GM12872 (cell line): ENCODE data around the gene PDE1C.
A peak's percentile ranks its signal among the peaks of the same experiment; 100 is the strongest.

Source experiments
- TF ChIP-seq, protein P1 (sequence below): IDR thresholded peaks from 3 replicates; pipeline ENCODE4 v1.5.1; 2011; ENCODE audit warnings: low read depth, mild to moderate bottlenecking, low read length, moderate library complexity; ENCODE audit not compliant: insufficient read depth

Gene PDE1C

DNA sequence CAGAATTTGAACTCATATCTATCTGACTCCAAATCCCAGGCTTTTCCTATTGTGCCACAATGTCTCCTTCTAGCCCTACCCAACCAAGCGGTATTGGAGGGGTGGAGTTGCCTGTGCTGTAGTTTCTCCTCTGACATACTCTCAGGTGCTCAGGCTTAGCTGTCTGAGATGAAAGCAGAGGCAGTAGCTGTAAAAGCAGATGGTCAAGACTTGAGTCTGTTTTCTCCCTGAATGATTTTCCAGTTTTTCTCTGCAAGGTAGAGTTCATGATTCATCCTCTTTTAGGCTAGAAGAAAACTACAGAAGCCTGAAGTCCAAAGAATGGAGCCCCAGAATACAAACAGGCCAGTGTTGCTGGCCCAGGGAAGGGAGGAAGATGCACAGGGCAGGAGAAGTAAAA lies 130.0 kb downstream of the PDE1C start:
- TF ChIP-seq, protein P1, sequence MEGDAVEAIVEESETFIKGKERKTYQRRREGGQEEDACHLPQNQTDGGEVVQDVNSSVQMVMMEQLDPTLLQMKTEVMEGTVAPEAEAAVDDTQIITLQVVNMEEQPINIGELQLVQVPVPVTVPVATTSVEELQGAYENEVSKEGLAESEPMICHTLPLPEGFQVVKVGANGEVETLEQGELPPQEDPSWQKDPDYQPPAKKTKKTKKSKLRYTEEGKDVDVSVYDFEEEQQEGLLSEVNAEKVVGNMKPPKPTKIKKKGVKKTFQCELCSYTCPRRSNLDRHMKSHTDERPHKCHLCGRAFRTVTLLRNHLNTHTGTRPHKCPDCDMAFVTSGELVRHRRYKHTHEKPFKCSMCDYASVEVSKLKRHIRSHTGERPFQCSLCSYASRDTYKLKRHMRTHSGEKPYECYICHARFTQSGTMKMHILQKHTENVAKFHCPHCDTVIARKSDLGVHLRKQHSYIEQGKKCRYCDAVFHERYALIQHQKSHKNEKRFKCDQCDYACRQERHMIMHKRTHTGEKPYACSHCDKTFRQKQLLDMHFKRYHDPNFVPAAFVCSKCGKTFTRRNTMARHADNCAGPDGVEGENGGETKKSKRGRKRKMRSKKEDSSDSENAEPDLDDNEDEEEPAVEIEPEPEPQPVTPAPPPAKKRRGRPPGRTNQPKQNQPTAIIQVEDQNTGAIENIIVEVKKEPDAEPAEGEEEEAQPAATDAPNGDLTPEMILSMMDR = no peak

DNA sequence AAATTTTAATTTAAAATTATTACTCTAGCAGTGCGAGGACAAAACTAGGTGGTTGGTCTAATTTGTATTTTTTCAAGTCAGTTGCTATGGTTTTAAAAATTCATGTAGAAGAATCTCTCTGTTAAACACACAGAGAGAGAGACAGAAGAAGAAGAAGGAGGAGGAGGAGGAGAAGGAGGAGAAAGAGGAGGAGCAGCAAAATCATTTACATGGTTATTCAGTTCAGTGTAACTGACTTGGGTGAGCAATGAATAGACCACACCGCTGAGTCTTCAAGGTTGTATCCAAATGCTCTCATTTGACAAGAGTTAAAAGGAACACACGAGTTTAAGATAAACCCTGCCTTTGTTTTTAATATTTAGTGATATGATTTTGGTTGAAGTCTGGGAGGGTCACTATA lies 131.1 kb downstream of the PDE1C start:
- TF ChIP-seq, protein P1 = no peak

DNA sequence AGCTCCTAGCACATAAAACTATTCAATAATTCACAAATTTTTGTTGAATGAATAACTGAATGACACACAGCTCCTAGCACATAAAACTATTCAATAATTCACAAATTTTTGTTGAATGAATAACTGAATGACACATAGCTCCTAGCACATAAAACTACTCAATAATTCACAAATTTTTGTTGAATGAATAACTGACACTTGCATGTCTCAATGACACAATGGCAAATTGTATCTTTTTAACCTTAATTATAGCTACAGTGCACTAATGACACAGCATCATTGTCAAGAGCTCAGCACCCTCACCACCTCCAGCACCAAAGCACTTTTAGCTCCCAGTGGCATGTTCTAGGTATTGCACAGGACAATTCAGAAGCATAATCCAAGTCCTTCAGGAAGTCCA lies 131.6 kb downstream of the PDE1C start:
- TF ChIP-seq, protein P1 = peak; percentile 25; the same call in 1 of the 3 replicates

DNA sequence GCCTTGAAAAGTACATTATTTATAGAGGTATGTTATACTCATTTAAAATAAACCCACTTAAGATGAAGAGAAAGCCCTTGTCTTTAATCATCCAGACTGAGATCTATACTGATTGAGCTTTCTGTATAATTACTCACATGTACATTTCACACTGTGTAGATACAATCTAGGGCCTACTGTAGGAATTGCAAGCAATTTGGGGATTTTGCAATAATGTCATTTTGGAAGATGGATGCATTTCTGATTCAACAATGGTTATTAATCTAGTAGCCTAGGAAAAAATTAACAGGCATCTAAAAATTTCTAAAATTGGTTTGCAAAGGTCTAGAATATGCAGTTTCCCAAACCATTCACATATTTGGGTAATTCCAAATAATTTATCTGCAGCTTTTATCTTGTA lies 132.2 kb downstream of the PDE1C start:
- TF ChIP-seq, protein P1 = no peak

DNA sequence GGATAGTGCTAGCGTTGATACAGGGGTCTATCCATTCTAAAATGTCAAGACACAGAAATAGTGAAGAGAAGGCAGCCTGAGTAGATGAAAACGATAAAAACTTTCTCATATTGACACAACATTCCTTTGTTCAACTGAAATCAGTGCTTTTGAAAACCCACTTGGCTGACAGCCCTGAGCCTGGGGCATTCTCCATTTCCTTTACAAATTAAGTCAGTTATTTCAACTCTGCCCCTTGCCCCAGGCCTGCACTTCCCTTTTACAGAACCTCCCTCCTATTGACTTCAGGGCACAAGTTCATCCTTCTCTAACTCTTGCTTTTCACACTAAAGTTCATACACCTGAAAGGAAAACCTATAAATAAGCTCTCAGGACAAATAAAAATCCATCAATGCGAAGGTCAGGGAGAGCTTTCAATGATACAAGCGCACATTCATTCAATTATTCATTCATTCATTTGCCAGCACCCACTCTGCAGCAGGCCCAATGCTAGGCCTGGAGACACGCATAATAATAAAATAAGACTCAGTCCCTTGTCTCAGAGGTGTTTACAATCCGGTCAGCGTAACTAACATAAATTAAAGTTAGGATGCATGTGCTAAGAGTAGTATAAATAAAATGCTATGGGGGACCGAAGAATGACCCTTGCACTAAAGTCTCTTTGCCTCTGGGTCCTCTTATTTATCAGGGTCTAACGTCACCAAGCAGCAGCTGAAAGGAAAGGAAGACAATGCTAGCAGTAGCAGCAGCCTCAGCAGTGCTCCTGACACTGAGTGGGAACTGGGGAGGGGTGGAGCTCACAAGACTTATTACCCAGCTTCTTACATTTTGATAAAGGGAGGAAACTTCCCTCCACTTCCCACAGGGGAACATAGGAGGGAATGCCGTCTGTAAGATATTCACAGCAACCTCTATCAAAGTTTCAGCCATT lies 134.8 kb downstream of the PDE1C start:
- TF ChIP-seq, protein P1 = no peak

DNA sequence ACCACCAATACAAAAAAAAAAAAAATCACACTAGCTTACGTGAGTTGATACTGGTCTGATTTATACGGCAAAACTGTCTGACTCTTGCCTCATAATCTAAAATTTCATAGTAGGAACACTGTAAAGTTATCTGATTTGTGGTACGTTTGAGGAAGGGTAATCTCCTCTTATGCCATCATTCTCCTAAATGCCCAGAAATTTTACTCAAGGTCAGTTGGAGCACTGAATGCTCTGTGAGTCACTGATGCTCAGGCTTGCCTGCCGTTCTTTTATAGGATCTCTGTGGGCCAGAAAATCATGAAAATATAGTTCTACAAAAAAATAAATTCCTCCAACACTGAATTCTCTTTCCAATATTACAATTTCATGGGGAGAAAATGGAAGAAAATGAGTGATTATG lies 135.7 kb downstream of the PDE1C start:
- TF ChIP-seq, protein P1 = no peak

DNA sequence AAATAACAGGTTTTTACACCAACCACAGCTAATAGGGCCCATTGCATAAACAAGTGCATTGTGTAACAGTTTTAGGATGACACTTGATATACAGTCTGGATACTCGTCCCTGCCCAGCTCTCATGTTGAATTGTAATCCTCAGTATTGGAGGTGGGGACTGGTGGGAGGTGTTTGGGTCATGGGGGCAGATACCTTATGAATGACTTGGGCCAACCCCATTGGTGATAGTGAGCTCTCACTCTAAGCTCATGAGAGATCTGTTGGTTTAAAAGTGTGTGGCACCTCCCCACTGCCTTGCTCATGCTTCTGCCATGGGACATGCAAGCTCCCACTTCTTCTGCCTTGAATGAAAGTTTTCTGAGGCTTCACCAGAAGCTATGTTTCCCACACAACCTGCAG lies 136.7 kb downstream of the PDE1C start:
- TF ChIP-seq, protein P1 = no peak
